ENCODE measurements around the gene ANTKMT.

The ANTKMT gene

DNA sequence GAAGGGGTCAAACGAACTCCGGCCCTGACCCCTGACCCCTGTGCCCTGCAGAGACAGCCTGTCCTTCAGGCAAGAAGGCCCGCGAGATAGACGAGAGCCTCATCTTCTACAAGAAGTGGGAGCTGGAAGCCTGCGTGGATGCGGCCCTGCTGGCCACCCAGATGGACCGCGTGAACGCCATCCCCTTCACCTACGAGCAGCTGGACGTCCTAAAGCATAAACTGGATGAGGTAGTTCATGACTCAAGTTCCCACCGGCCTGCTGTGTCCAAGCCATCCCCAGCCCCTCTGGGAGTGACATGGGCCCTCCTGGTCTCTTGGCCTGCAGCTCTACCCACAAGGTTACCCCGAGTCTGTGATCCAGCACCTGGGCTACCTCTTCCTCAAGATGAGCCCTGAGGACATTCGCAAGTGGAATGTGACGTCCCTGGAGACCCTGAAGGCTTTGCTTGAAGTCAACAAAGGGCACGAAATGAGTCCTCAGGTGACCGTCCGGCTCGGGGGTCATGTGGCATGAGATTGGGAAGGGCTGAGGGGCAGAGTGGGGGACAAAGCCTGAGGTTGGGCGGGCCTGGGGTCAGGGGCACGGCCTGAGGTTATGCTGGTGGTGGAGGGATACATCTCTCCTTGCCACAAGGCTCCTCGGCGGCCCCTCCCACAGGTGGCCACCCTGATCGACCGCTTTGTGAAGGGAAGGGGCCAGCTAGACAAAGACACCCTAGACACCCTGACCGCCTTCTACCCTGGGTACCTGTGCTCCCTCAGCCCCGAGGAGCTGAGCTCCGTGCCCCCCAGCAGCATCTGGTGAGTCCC, 45.3 kb downstream of the ANTKMT start:
- no peak for FAIRE-seq

- FAIRE-seq = no peak
These were observed 46.1 kb downstream of the ANTKMT start for GRCh38 chr16:766820-767640.

GRCh38 chr16:767743-768235, 46.8 kb downstream of the ANTKMT start:
- FAIRE-seq = no peak

DNA sequence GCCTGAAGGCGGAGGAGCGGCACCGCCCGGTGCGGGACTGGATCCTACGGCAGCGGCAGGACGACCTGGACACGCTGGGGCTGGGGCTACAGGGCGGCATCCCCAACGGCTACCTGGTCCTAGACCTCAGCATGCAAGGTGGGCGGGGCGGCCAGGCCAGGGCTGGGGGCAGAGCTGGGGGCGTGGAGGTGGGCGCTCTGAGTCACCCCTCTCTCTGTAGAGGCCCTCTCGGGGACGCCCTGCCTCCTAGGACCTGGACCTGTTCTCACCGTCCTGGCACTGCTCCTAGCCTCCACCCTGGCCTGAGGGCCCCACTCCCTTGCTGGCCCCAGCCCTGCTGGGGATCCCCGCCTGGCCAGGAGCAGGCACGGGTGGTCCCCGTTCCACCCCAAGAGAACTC, 47.5 kb downstream of the ANTKMT start:
- FAIRE-seq = no peak

DNA sequence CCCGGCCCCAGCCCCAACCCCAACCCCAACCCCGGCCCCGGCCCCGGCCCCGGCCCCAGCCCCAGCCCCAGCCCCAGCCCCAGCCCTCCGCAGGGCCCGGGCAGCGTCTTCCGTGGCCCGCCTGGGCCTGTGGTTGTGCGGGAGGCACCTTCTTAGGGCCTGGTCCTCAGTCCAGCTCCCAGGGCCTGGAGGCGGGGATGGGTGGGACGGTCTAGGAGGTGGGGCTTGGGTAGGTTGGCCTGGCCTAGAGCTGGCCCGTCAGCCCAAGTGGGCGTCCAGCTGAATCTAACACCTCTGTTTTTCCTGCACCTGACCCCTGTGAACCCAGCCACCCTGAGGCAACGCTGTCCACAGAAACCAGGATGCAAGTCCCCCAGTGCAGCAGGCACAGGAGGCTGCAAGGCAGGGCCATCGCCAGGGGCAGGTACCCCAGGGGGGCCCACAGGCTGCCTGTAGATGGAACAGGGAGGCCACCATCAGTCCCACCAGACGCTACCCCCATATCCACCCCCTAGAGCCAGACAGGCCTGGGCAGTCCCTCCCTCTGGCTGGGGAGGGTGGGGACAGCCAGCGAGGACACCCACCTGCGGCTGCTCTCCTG, 48.3 kb downstream of the ANTKMT start:
- no peak for FAIRE-seq

DNA sequence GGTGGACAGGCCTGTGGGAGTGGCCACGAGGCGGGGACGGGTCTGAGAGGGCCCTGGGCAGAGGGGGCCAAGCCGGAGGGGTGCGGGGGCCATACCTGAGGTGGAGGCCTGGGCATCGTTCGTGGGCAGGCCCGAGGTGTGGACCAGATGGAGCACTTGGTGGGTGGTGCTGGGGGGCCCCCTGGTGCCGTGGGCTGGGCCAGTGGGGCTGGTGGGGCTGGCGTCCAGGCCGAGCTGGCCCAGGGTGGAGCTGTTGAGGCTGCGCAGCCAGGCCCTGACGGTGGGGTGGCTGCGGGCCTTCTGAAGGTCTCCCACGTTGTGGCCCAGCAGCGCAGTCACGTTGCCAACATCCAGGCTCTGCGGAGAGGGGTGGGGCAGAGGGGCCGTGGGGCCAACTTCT, 49.0 kb downstream of the ANTKMT start:
- FAIRE-seq = no peak

- no peak for FAIRE-seq
These were observed 49.5 kb downstream of the ANTKMT start for GRCh38 chr16:770411-770810.
